A673 (cell line): ENCODE data around the gene EPHB2. TPM values are rescaled to one million over a fixed set of nuclear protein-coding genes. Genes with fewer than 3 reads are reported as not detected.

Source experiments
- BruUV-seq: library from RNA; stranded (reverse); fragments of 400-500 nt; replicated peaks from 2 replicates; lab custom pipeline; 2021; lab: Mats Ljungman, UMichigan
- CTCF ChIA-PET: fragments of 300-600 bp; sonication (Branson Sonifier 250); formaldehyde crosslinking; loops from one replicate; lab custom pipeline; 2022; ENCODE audit warnings: antibody characterized with exemption; lab: Charles Lee
- POLR2A ChIA-PET: fragments of 300-600 bp; sonication (Branson Sonifier 250); formaldehyde crosslinking; loops from one replicate; lab custom pipeline; 2022; ENCODE audit warnings: antibody characterized with exemption; ENCODE audit not compliant: low non-redundant PET; lab: Charles Lee
- DNase-seq: peaks from one replicate; pipeline ENCODE4 v3.0.0-alpha.2; 2015; ENCODE audit warnings: low spot score
- H3K27ac ChIP-seq: fragments of 200-600 bp; sonication (generic); 2 replicates; pipeline ENCODE4 v1.5.1; 2016; ENCODE audit warnings: mixed run types, low read depth, mild to moderate bottlenecking, mixed read lengths, antibody characterized with exemption, low read length; ENCODE audit not compliant: poor library complexity, severe bottlenecking
- H3K27me3 ChIP-seq: fragments of 200-600 bp; sonication (generic); replicated peaks from 2 replicates; pipeline ENCODE4 v1.6.1; 2017; ENCODE audit warnings: mixed run types, low read depth, mild to moderate bottlenecking, mixed read lengths, antibody characterized with exemption, low read length; ENCODE audit not compliant: insufficient read depth, poor library complexity
- H3K36me3 ChIP-seq: fragments of 200-600 bp; sonication (generic); 2 replicates; pipeline ENCODE4 v1.6.1; 2016; ENCODE audit warnings: mixed run types, mild to moderate bottlenecking, mixed read lengths, antibody characterized with exemption, low read length; ENCODE audit not compliant: insufficient read depth, poor library complexity, severe bottlenecking
- H3K4me1 ChIP-seq: fragments of 200-600 bp; sonication (generic); 2 replicates; pipeline ENCODE4 v1.6.1; 2017; ENCODE audit warnings: mixed run types, mild to moderate bottlenecking, mixed read lengths, antibody characterized with exemption, low read length; ENCODE audit not compliant: insufficient read depth, poor library complexity, severe bottlenecking
- H3K4me3 ChIP-seq: fragments of 200-600 bp; sonication (generic); 2 replicates; pipeline ENCODE4 v1.5.1; 2016; ENCODE audit warnings: low read depth, mixed run types, mild to moderate bottlenecking, mixed read lengths, low read length; ENCODE audit not compliant: poor library complexity, severe bottlenecking
- H3K9me3 ChIP-seq: fragments of 200-600 bp; sonication (generic); 2 replicates; pipeline ENCODE4 v1.6.1; 2016; ENCODE audit warnings: mixed run types, low read depth, mild to moderate bottlenecking, mixed read lengths, antibody characterized with exemption, low read length; ENCODE audit not compliant: poor library complexity, severe bottlenecking
- CTCF ChIP-seq: fragments of 300-800, 200-600 bp; sonication (generic); conservative IDR thresholded peaks from 2 replicates; pipeline ENCODE4 v1.5.1; 2017; ENCODE audit warnings: low read depth, mild to moderate bottlenecking, antibody characterized with exemption, low read length, moderate library complexity, mixed read lengths
- EZH2 ChIP-seq: fragments of 200-600 bp; sonication (generic); IDR thresholded peaks from 2 replicates; pipeline ENCODE4 v1.6.1; 2017; ENCODE audit warnings: borderline replicate concordance, low read depth, mild to moderate bottlenecking, mixed read lengths, antibody characterized with exemption, low read length; ENCODE audit not compliant: poor library complexity, severe bottlenecking
- intact Hi-C: fragments of 100-400 bp; cut with micrococcal nuclease; formaldehyde crosslinking; loops from one replicate; pipeline ENCODE4 v1.10.0; 2022; ENCODE audit not compliant: unreplicated experiment
- total RNA-seq: library from RNA; stranded (reverse); gene quantifications from 2 replicates; pipeline ENCODE4 v1.2.3, GENCODE V29; 2021

The EPHB2 gene
- total RNA-seq, 1 experiment from 2014 or later: 10.4 TPM

- TF ChIP-seq CTCF (no peak), EZH2 (no peak)
- intact Hi-C loops: no loop called here
- H3K27ac ChIP-seq: no peak overlapping the region
- no peak for DNase-seq
- H3K4me3 ChIP-seq: no peak overlapping the region
- H3K9me3 ChIP-seq: no peaks in the 10 kb centered on the region
- CTCF ChIA-PET: no interaction called here
- no peaks in the 10 kb centered on the region for H3K4me1 ChIP-seq
- no peaks in the 10 kb centered on the region for H3K27me3 ChIP-seq
- no peaks in the 10 kb centered on the region for H3K36me3 ChIP-seq
- BruUV-seq: no TSS peak
- POLR2A ChIA-PET: no interaction called here
Observed at GRCh38 chr1:22752339-22752738, 41.7 kb downstream of the EPHB2 start.

- Histone ChIP-seq H3K27ac (no peak overlapping the region), H3K36me3 (no peaks in the 10 kb centered on the region), H3K4me1 (no peaks in the 10 kb centered on the region), H3K4me3 (no peak overlapping the region), H3K9me3 (no peaks in the 10 kb centered on the region), H3K27me3 (no peaks in the 10 kb centered on the region)
- intact Hi-C loops: no loop called here
- no TSS peak for BruUV-seq
- no peak for TF ChIP-seq CTCF
- TF ChIP-seq EZH2: no peak
- POLR2A ChIA-PET: no interaction called here
- no peak for DNase-seq
- CTCF ChIA-PET: no interaction called here
Observed at GRCh38 chr1:22753481-22753971, 42.9 kb downstream of the EPHB2 start.

- no peaks in the 10 kb centered on the region for H3K4me1 ChIP-seq
- H3K27me3 ChIP-seq: no peaks in the 10 kb centered on the region
- CTCF ChIA-PET: no interaction called here
- intact Hi-C loops: no loop called here
- no peaks in the 10 kb centered on the region for H3K36me3 ChIP-seq
- POLR2A ChIA-PET: no interaction called here
- DNase-seq: no peak
- BruUV-seq: no TSS peak
- H3K9me3 ChIP-seq: no peaks in the 10 kb centered on the region
- H3K27ac ChIP-seq: no peak overlapping the region
- no peak overlapping the region for H3K4me3 ChIP-seq
- TF ChIP-seq EZH2 (no peak), CTCF (no peak)
Observed at GRCh38 chr1:22754106-22754768, 43.6 kb downstream of the EPHB2 start.
